Measurements from ENCODE around the gene FNBP1.

FNBP1 gene

DNA sequence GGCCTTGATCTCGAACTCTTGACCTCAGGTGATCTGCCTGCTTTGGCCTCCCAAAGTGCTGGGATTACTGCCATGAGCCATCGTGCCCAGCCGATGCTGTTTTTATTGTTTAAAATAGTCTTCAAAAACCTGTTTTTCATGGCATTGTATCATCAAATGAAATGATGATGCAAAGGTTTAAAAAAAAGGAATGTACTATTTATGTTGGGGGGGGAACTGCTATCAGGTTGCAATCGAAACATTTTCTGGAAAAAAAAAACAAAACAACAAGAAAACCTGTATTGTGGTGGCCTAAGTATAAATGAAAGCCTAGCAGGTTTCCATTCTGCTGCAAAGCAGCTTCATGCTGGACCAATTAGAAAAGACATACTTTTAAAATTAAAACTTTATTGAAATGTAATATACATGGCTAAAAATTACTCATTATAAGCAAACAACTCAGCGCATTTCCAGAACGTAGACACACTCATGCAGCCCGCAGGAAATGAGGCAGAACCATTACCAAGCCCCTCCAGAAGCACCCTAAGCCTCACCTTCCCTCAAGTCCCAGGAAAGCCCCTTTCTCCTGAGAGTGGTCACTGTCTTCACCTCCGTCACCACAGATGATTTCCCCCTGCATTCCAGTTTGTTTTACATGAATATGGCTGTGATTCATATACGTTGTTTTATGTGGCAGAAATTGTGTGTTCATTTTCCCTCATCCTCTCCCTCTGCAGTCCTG, 29.7 kb upstream of the FNBP1 start:
- DNase-seq (ENCODE audit: low read depth), result no peak
- H3K4me3 ChIP-seq (ENCODE audit: low read depth, low read length), result no peak overlapping the region
- TF ChIP-seq, protein P1, sequence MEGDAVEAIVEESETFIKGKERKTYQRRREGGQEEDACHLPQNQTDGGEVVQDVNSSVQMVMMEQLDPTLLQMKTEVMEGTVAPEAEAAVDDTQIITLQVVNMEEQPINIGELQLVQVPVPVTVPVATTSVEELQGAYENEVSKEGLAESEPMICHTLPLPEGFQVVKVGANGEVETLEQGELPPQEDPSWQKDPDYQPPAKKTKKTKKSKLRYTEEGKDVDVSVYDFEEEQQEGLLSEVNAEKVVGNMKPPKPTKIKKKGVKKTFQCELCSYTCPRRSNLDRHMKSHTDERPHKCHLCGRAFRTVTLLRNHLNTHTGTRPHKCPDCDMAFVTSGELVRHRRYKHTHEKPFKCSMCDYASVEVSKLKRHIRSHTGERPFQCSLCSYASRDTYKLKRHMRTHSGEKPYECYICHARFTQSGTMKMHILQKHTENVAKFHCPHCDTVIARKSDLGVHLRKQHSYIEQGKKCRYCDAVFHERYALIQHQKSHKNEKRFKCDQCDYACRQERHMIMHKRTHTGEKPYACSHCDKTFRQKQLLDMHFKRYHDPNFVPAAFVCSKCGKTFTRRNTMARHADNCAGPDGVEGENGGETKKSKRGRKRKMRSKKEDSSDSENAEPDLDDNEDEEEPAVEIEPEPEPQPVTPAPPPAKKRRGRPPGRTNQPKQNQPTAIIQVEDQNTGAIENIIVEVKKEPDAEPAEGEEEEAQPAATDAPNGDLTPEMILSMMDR (IDR thresholded peaks at IDR 0.05; ENCODE audit: control insufficient read depth, extremely low read depth, insufficient read depth), result no peak

DNA sequence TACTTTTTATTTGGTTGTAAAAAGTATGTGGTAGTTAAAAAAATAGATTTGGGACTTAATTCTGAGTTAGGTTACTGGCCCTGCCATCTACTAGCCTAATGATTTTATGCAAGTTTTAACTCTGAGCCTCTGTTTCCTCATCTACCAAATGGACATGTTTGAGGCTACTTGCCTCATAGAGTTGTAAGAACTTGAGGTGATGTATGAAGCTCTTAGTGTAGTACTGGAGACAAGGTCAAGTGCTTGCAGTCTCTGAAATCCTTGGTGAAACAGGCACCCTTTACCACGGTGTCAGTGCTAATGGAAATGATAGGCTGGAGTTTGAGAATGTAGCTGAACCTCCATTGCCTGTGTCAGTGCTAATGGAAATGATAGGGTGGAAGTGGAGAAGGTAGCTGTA, 26.1 kb upstream of the FNBP1 start:
- DNase-seq (ENCODE audit: low read depth), result no peak
- TF ChIP-seq, protein P1 (IDR thresholded peaks at IDR 0.05; ENCODE audit: control insufficient read depth, extremely low read depth, insufficient read depth), result no peak
- no peak overlapping the region for H3K4me3 ChIP-seq (ENCODE audit: low read depth, low read length)

DNA sequence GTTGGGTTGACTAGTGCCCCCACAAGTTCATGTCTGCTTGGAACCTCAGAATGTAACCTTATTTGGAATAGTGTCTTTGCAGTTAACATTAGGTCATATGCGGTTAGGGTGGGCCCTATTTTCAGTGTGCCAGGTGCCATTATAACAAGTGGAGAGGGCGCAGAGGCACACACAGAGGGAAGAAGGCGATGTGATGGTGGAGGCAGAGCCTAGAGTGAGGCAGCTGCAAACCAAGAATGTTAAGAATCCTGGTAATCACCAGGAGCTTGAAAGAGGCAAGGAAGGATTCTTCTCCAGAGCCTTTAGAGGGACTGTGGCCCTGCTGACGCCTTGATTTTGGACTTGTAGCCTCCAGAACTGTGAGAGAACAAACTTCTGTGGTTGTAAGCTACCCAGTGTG, 21.6 kb upstream of the FNBP1 start:
- no peak overlapping the region for H3K4me3 ChIP-seq (ENCODE audit: low read depth, low read length)
- no peak for DNase-seq (ENCODE audit: low read depth)
- TF ChIP-seq, protein P1 (IDR thresholded peaks at IDR 0.05; ENCODE audit: control insufficient read depth, extremely low read depth, insufficient read depth), result no peak

DNA sequence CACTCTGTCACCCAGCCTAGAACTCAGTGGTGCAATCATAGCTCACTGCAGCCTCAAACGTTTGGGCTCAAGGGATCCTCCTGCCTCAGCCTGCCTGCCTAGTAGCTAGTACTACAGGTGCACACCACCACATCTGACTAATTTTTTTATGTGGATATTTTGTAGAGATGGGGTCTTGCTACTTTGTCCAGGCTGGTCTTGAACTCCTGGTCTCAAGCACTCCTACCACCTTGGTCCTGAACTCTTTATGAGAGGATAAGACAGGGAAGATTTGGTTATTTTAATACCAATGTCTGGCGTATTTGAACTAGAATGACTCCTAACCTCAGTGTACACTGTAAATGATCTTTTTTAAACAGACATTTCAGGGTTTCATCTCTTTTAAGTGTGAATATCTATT, 19.8 kb upstream of the FNBP1 start:
- TF ChIP-seq, protein P1 (IDR thresholded peaks at IDR 0.05; ENCODE audit: control insufficient read depth, extremely low read depth, insufficient read depth), result no peak
- no peak overlapping the region for H3K4me3 ChIP-seq (ENCODE audit: low read depth, low read length)
- DNase-seq (ENCODE audit: low read depth), result no peak

DNA sequence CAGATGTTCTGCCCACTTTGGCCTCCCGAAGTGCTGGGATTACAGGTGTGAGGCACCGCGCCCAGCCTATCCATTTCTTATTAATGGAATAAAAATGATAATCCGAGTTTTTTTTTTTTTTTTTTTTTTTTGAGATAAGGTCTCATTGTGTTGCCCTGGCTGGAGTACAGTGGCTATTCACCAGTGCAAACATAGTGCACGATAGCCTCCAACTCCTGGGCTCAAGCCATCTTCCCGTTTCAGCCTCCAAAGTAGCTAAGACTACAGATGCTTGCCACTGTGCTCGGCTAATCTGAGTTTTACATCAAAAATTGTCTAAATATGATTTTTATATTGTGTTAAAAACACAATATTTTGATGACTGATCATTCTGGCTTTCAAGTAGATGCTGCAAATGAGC, 17.3 kb upstream of the FNBP1 start:
- no peak overlapping the region for H3K4me3 ChIP-seq (ENCODE audit: low read depth, low read length)
- DNase-seq (ENCODE audit: low read depth), result peak; percentile 43
- TF ChIP-seq, protein P1 (IDR thresholded peaks at IDR 0.05; ENCODE audit: control insufficient read depth, extremely low read depth, insufficient read depth), result no peak

DNA sequence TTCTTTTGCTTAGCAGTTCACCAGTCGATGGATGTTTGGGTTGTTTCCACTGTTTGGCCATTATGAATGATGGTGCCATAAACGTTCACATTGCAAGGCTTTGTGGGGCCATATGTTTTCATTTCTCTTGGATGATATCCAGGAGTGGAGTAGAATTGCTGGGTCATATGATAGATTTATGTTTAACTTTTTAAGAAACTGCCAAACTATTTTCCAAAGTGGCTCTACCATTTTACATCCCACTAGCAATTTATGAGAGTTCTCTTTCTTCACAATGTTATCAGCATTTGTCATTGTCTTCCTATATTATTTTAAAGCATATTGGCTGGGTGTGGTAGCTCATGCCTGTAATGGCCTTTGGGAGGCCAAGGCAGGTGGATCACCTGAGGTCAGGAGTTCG, 15.9 kb upstream of the FNBP1 start:
- DNase-seq (ENCODE audit: low read depth), result no peak
- H3K4me3 ChIP-seq (ENCODE audit: low read depth, low read length), result no peak overlapping the region
- TF ChIP-seq, protein P1 (IDR thresholded peaks at IDR 0.05; ENCODE audit: control insufficient read depth, extremely low read depth, insufficient read depth), result no peak

DNA sequence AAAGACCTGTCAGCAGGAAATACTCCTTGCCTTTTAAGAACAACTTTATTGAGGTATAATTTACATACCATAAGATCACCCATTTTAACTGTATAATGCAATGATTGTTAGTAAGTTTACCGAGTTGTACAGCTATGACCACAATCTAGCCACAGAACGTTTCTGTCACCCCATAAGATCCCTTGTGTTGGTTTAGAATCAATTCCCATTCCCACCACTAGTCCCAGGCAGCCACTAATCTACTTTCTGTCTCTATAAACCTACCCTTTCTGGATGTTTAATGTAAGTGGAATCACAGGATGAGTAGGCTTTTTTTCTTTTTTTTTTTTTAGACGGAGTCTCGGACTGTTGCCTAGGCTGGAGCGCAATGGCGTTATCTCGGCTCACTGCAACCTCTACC, 15.2 kb upstream of the FNBP1 start:
- TF ChIP-seq, protein P1 (IDR thresholded peaks at IDR 0.05; ENCODE audit: control insufficient read depth, extremely low read depth, insufficient read depth), result no peak
- no peak overlapping the region for H3K4me3 ChIP-seq (ENCODE audit: low read depth, low read length)
- no peak for DNase-seq (ENCODE audit: low read depth)

Measured in LNCaP clone FGC (cell line).